IMR-90 (cell line): Measurements from ENCODE around the gene KNCN. TPM values are rescaled to one million over a fixed set of nuclear protein-coding genes. Genes with fewer than 3 reads are reported as not detected.

ENCODE experiments used
- ATAC-seq: fragments of 200-7000 bp; cut with Tn5 transposase; 2 replicates; pipeline ENCODE4 v1.9.1; 2020; ENCODE audit warnings: low read depth, mild to moderate bottlenecking, moderate library complexity
- BruUV-seq: library from RNA; stranded (reverse); fragments of 400-500 nt; replicated peaks from 2 replicates; lab custom pipeline; 2021; lab: Mats Ljungman, UMichigan
- CTCF ChIA-PET: fragments of 300-600 bp; formaldehyde crosslinking; extraction: SDS; loops from one replicate; lab custom pipeline; 2021; ENCODE audit warnings: antibody characterized with exemption; lab: Yijun Ruan, JAX
- POLR2A ChIA-PET: fragments of 300-600 bp; sonication (Branson Sonifier 250); formaldehyde crosslinking; loops from one replicate; lab custom pipeline; 2022; ENCODE audit warnings: antibody characterized with exemption; ENCODE audit not compliant: unreplicated experiment; lab: Charles Lee
- DNase-seq: peaks from one replicate; pipeline ENCODE4 v3.0.0; 2013
- H2AFZ ChIP-seq: replicated peaks from 2 replicates; pipeline ENCODE3; 2013; ENCODE audit warnings: low read length, mild to moderate bottlenecking; ENCODE audit not compliant: poor library complexity
- H2AK5ac ChIP-seq: 2 replicates; pipeline ENCODE4 v1.6.1; 2013; ENCODE audit warnings: low read depth, low read length, inconsistent platforms
- H2AK9ac ChIP-seq: replicated peaks from 2 replicates; pipeline ENCODE3; 2013; ENCODE audit warnings: mild to moderate bottlenecking, low read depth, low read length, moderate library complexity; ENCODE audit not compliant: poor library complexity
- H2BK120ac ChIP-seq: 2 replicates; pipeline ENCODE4 v1.6.1; 2013; ENCODE audit warnings: low read depth, low read length, inconsistent platforms
- H2BK15ac ChIP-seq: 3 replicates; pipeline ENCODE4 v1.6.1; 2013; ENCODE audit warnings: low read depth, low read length, inconsistent platforms
- H2BK20ac ChIP-seq: 2 replicates; pipeline ENCODE4 v1.6.1; 2013; ENCODE audit warnings: low read depth, mild to moderate bottlenecking, inconsistent platforms, low read length, moderate library complexity
- H2BK5ac ChIP-seq: 2 replicates; pipeline ENCODE4 v1.6.1; 2013; ENCODE audit warnings: mild to moderate bottlenecking, low read depth, low read length, inconsistent platforms; ENCODE audit not compliant: poor library complexity, severe bottlenecking
- H3K14ac ChIP-seq: replicated peaks from 2 replicates; pipeline ENCODE4 v1.6.1; 2013; ENCODE audit warnings: low read depth, low read length, inconsistent platforms
- H3K18ac ChIP-seq: 2 replicates; pipeline ENCODE4 v1.6.1; 2013; ENCODE audit warnings: low read depth, low read length, control low read depth
- H3K23ac ChIP-seq: 2 replicates; pipeline ENCODE4 v1.6.1; 2013; ENCODE audit warnings: low read depth, low read length, inconsistent platforms
- H3K27ac ChIP-seq: 2 replicates; pipeline ENCODE4 v1.5.1; 2013; ENCODE audit warnings: mild to moderate bottlenecking, control low read depth, low read length; ENCODE audit not compliant: insufficient read depth
- H3K27me3 ChIP-seq: 2 replicates; pipeline ENCODE4 v1.6.1; 2013; ENCODE audit warnings: low read length; ENCODE audit not compliant: control insufficient read depth, insufficient read depth
- H3K36me3 ChIP-seq: 2 replicates; pipeline ENCODE4 v1.6.1; 2013; ENCODE audit warnings: low read length, mixed read lengths; ENCODE audit not compliant: control insufficient read depth, insufficient read depth
- H3K4ac ChIP-seq: 2 replicates; pipeline ENCODE4 v1.6.1; 2013; ENCODE audit warnings: low read depth, low read length, inconsistent platforms
- H3K4me1 ChIP-seq: 2 replicates; pipeline ENCODE4 v1.6.1; 2013; ENCODE audit warnings: low read length, mixed read lengths; ENCODE audit not compliant: control insufficient read depth, insufficient read depth
- H3K4me2 ChIP-seq: 2 replicates; pipeline ENCODE4 v1.6.1; 2013; ENCODE audit warnings: low read depth, mild to moderate bottlenecking, control low read depth, low read length, moderate library complexity
- H3K4me3 ChIP-seq: 2 replicates; pipeline ENCODE4 v1.5.1; 2013; ENCODE audit warnings: low read depth, mild to moderate bottlenecking, control low read depth, low read length, moderate library complexity; ENCODE audit not compliant: insufficient read depth
- H3K56ac ChIP-seq: 2 replicates; pipeline ENCODE4 v1.6.1; 2013; ENCODE audit warnings: low read length, inconsistent platforms; ENCODE audit not compliant: insufficient read depth; ENCODE audit errors: extremely low read depth
- H3K79me1 ChIP-seq, 2 experiments: 2 replicates each; pipeline ENCODE4 v1.6.1; 2013; ENCODE audit warnings: low read length in 2 of 2, inconsistent platforms in 1 of 2, low read depth in 1 of 2
- H3K9ac ChIP-seq: 2 replicates; pipeline ENCODE4 v1.6.1; 2013; ENCODE audit warnings: low read depth, low read length, control low read depth
- H3K9me1 ChIP-seq: 2 replicates; pipeline ENCODE4 v1.6.1; 2013; ENCODE audit warnings: low read length, inconsistent platforms; ENCODE audit not compliant: insufficient read depth
- H3K9me3 ChIP-seq: 2 replicates; pipeline ENCODE4 v1.6.1; 2013; ENCODE audit warnings: low read length; ENCODE audit not compliant: control insufficient read depth, insufficient read depth
- H4K20me1 ChIP-seq: 2 replicates; pipeline ENCODE4 v1.6.1; 2013; ENCODE audit warnings: low read length, inconsistent platforms; ENCODE audit not compliant: insufficient read depth
- H4K5ac ChIP-seq: 2 replicates; pipeline ENCODE4 v1.6.1; 2013; ENCODE audit warnings: mild to moderate bottlenecking, low read depth, low read length, control low read depth
- H4K8ac ChIP-seq, 2 experiments: 2 replicates each; pipeline ENCODE4 v1.6.1; 2013; ENCODE audit warnings: low read depth in 2 of 2, low read length in 2 of 2, control low read depth in 1 of 2, inconsistent platforms in 1 of 2
- H4K91ac ChIP-seq: 2 replicates; pipeline ENCODE4 v1.6.1; 2013; ENCODE audit warnings: low read depth, low read length, inconsistent platforms; ENCODE audit not compliant: insufficient read depth
- BHLHE40 ChIP-seq: fragments of 150-350 bp; IDR thresholded peaks from 2 replicates; pipeline ENCODE4 v1.6.1; 2016; ENCODE audit warnings: mild to moderate bottlenecking, low read depth, low read length
- CEBPB ChIP-seq: IDR thresholded peaks from 2 replicates; pipeline ENCODE4 v1.6.1; 2012; ENCODE audit warnings: low read depth, low read length, improper control_type of control experiment
- CHD1 ChIP-seq: IDR thresholded peaks from 2 replicates; pipeline ENCODE4 v1.6.1; 2012; ENCODE audit warnings: low read depth, low read length, improper control_type of control experiment
- CTCF ChIP-seq: conservative IDR thresholded peaks from 2 replicates; pipeline ENCODE4 v1.5.1; 2012; ENCODE audit warnings: mild to moderate bottlenecking, low read depth, low read length, improper control_type of control experiment
- ELK1 ChIP-seq: fragments of 150-350 bp; IDR thresholded peaks from 2 replicates; pipeline ENCODE4 v1.6.1; 2016; ENCODE audit warnings: low read depth, mild to moderate bottlenecking, low read length, moderate library complexity, borderline replicate concordance
- FOS ChIP-seq: fragments of 150-350 bp; IDR thresholded peaks from 2 replicates; pipeline ENCODE4 v1.6.1; 2016; ENCODE audit warnings: low read depth, low read length
- MAFK ChIP-seq: IDR thresholded peaks from 2 replicates; pipeline ENCODE4 v1.6.1; 2012; ENCODE audit warnings: low read depth, low read length, improper control_type of control experiment
- MAZ ChIP-seq: IDR thresholded peaks from 2 replicates; pipeline ENCODE4 v1.6.1; 2012; ENCODE audit warnings: low read depth, mild to moderate bottlenecking, low read length, improper control_type of control experiment, moderate library complexity, borderline replicate concordance
- MXI1 ChIP-seq: IDR thresholded peaks from 2 replicates; pipeline ENCODE4 v1.6.1; 2012; ENCODE audit warnings: low read depth, mild to moderate bottlenecking, low read length, moderate library complexity, borderline replicate concordance
- NFE2L2 ChIP-seq: fragments of 150-350 bp; IDR thresholded peaks from 2 replicates; pipeline ENCODE4 v1.6.1; 2016; ENCODE audit warnings: low read depth, mild to moderate bottlenecking, low read length
- POLR2A ChIP-seq: IDR thresholded peaks from 2 replicates; pipeline ENCODE4 v1.6.1; 2012; ENCODE audit warnings: mild to moderate bottlenecking, low read depth, low read length
- RAD21 ChIP-seq: IDR thresholded peaks from 2 replicates; pipeline ENCODE4 v1.6.1; 2012; ENCODE audit warnings: low read length, improper control_type of control experiment
- RCOR1 ChIP-seq: IDR thresholded peaks from 2 replicates; pipeline ENCODE4 v1.6.1; 2012; ENCODE audit warnings: mild to moderate bottlenecking, low read length, improper control_type of control experiment; ENCODE audit not compliant: insufficient replicate concordance
- RFX5 ChIP-seq: IDR thresholded peaks from 2 replicates; pipeline ENCODE4 v1.8.0; 2012; ENCODE audit warnings: low read depth, mild to moderate bottlenecking, low read length, moderate library complexity
- SMC3 ChIP-seq: fragments of 150-350 bp; IDR thresholded peaks from 2 replicates; pipeline ENCODE4 v1.6.1; 2016; ENCODE audit warnings: low read depth, mild to moderate bottlenecking, antibody characterized with exemption, low read length, moderate library complexity
- WGBS, 2 experiments: methylation state at CpG; one replicate each; pipeline versions ENCODE4 v1.1.5 to v1.1.7; 2013; ENCODE audit warnings: missing lambda C conversion rate in 2 of 2; ENCODE audit not compliant: insufficient read length in 1 of 2; ENCODE audit errors: extremely low coverage in 2 of 2; 5-methylcytosine and 5-hydroxymethylcytosine counted together
- dilution Hi-C: fragments of 300-500 bp; cut with HindIII; formaldehyde crosslinking; loops from one replicate; pipeline ENCODE4 v1.14.3; 2018; ENCODE audit warnings: low sequenced_read_pairs; ENCODE audit not compliant: unreplicated experiment
- in situ Hi-C: fragments of 300-500 bp; cut with MboI; formaldehyde crosslinking; loops from 3 replicates; pipeline ENCODE4 v1.14.3; 2019; ENCODE audit warnings: low sequenced_read_pairs, inconsistent platforms, mixed read lengths
- intact Hi-C: fragments of 100-400 bp; cut with micrococcal nuclease; formaldehyde crosslinking; loops from 2 replicates; pipeline ENCODE4 v1.10.0; 2022
- polyA plus RNA-seq, 3 experiments: library from polyadenylated mRNA; depleted of rRNA; stranded (reverse); fragments of >200 nt; gene quantifications; 2 replicates each; pipeline ENCODE4 v1.2.3, GENCODE V29; 2012; ENCODE audit warnings: low replicate concordance in 1 of 3
- total RNA-seq: library from RNA; depleted of rRNA; stranded (reverse); fragments of >200 nt; gene quantifications from 2 replicates; pipeline ENCODE4 v1.2.3, GENCODE V29; 2012
- TF ChIP-seq, protein P1 (sequence below): fragments of 150-350 bp; IDR thresholded peaks from 2 replicates; pipeline ENCODE4 v1.6.1; 2017; ENCODE audit warnings: mild to moderate bottlenecking, antibody characterized with exemption, low read length, low read depth

KNCN gene
- total and polyA plus RNA-seq, 2 of the 4 experiments (the other 2 are of a cell fraction) = not detected

DNA sequence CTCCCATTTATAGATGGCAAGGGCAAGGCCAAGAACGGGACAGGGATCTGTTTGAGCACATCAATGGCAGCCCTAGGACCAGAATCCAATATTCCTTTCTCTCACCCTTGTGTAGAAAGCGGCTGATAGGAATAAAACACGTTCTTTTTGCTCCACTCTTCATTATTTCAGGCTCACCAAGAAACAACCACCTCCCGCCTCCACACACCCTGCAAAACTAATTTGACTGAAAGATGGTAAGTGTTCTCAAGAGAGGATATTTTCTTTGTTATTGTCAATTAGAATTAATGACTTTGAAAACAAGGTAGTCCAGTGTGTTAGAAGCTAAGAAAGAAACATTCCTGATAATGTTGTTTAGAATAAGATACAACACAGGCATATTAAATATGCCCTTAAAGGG is 11.9 kb upstream of the KNCN start:
- CTCF ChIA-PET = no interaction called here

More for the DNA sequence above, 11.9 kb upstream of the KNCN start:
- Histone ChIP-seq H4K8ac (no peak overlapping the region), H2AFZ (no peak overlapping the region), H3K27ac (no peak overlapping the region), H3K18ac (no peak overlapping the region), H3K23ac (no peak overlapping the region), H2BK120ac (no peak overlapping the region), H3K36me3 (peaks cover 49% of the 10 kb centered on the region), H3K4me2 (no peak overlapping the region), H2BK15ac (no peak overlapping the region), H4K20me1 (no peaks in the 10 kb centered on the region), H2BK5ac (no peak overlapping the region), H3K4me3 (no peak overlapping the region), H3K27me3 (no peaks in the 10 kb centered on the region), H3K56ac (no peak overlapping the region), H4K5ac (no peak overlapping the region), H3K9ac (no peak overlapping the region), H3K4me1 (no peaks in the 10 kb centered on the region), H3K9me3 (no peaks in the 10 kb centered on the region), H2AK5ac (no peak overlapping the region), H3K14ac (no peak overlapping the region), H3K79me1 (no peaks in the 10 kb centered on the region), H2BK20ac (no peak overlapping the region), H4K91ac (no peak overlapping the region), H3K9me1 (peaks cover 3% of the 10 kb centered on the region; the same call in 1 of the 2 replicates), H2AK9ac (no peak overlapping the region), H3K4ac (no peak overlapping the region)
- in situ Hi-C loops = no loop called here
- dilution Hi-C loops = no loop called here
- intact Hi-C loops = no loop called here
- ATAC-seq (no peak), DNase-seq (no peak)
- no TSS peak for BruUV-seq
- WGBS, 2 experiments = no CpG with 5 or more reads among the region's 4 CpGs
- POLR2A ChIA-PET = interaction anchor here (0.5 kb wide), 1 partner anchor 145 kb away, joined by 8 read pairs; no protein-coding TSS in a partner anchor
- TF ChIP-seq CHD1 = no peak
- TF ChIP-seq CEBPB = no peak
- no peak for TF ChIP-seq POLR2A
- no peak for TF ChIP-seq BHLHE40
- no peak for TF ChIP-seq RFX5
- no peak for TF ChIP-seq MAZ
- no peak for TF ChIP-seq SMC3
- no peak for TF ChIP-seq MAFK
- TF ChIP-seq, protein P1, sequence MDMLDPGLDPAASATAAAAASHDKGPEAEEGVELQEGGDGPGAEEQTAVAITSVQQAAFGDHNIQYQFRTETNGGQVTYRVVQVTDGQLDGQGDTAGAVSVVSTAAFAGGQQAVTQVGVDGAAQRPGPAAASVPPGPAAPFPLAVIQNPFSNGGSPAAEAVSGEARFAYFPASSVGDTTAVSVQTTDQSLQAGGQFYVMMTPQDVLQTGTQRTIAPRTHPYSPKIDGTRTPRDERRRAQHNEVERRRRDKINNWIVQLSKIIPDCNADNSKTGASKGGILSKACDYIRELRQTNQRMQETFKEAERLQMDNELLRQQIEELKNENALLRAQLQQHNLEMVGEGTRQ = no peak
- no peak for TF ChIP-seq RCOR1
- no peak for TF ChIP-seq ELK1
- TF ChIP-seq FOS = no peak
- no peak for TF ChIP-seq CTCF
- TF ChIP-seq RAD21 = no peak
- no peak for TF ChIP-seq MXI1
- no peak for TF ChIP-seq NFE2L2
